H1 (cell line): Measurements from ENCODE around the gene RFPL1. TPM values are rescaled to one million over a fixed set of nuclear protein-coding genes. Genes with fewer than 3 reads are reported as not detected.

ENCODE experiments used
- BACH1 ChIP-seq: IDR thresholded peaks from 2 replicates; pipeline ENCODE4 v1.6.1; 2012; ENCODE audit warnings: low read length, improper control_type of control experiment
- KDM1A ChIP-seq: fragments of 200-600, 300-600 bp; sonication (generic); IDR thresholded peaks from 2 replicates; pipeline ENCODE4 v1.7.1; 2016; ENCODE audit warnings: mild to moderate bottlenecking, low read length, borderline replicate concordance
- polyA plus RNA-seq, 7 experiments: library from polyadenylated mRNA; depleted of rRNA in 3 of 7; stranded (reverse) in 5 of 7; unstranded in 2 of 7; fragments of >200 nt in 5 of 7; fragments of 200-250 nt in 2 of 7; gene quantifications; 1 replicate in 5 of 7; 2 replicates in 1 of 7; 4 replicates in 1 of 7; pipeline versions ENCODE4 v1.2.1 to v1.2.3, GENCODE V29; 2011 to 2013; ENCODE audit warnings: missing spikeins in 2 of 7, mixed read lengths in 2 of 7
- total RNA-seq: library from RNA; stranded (reverse); fragmentation: NEBNext Ultra II Directional; extraction: Animal tissue kit (Norgen Biotek cat#: 25700); gene quantifications from 2 replicates; pipeline ENCODE4 v1.2.1, GENCODE V29; 2021
- TF ChIP-seq, protein P1 (sequence below): IDR thresholded peaks from 2 replicates; pipeline ENCODE4 v1.6.1; 2011; ENCODE audit warnings: low read depth, mild to moderate bottlenecking, low read length; ENCODE audit not compliant: insufficient read depth

Gene RFPL1
- total and polyA plus RNA-seq, 2 of the 8 experiments (the other 6 are each of a cell fraction or from before 2014, with no cell fraction given): not detected

DNA sequence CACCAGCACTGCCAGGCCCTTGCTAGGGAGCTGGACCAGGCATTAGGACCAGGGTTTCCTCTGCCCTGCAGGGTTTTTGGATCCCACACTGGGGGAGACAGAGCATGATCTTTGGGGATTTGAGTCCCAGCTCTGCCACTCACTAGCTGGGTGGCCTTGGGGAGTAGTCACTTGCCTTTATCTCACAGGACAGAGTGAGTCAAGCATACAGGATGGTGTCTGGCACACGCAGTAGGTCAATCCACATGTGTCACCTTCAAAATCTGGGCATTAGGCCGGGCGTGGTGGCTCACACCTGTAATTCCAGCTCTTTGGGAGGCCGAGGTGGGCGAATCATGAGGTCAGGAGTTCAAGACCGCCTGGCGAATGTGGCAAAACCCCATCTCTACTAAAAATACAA is 44.3 kb downstream of the RFPL1 start (continued):
- TF ChIP-seq, protein P1, sequence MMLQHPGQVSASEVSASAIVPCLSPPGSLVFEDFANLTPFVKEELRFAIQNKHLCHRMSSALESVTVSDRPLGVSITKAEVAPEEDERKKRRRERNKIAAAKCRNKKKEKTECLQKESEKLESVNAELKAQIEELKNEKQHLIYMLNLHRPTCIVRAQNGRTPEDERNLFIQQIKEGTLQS: no peak
- TF ChIP-seq KDM1A (no peak), BACH1 (no peak)
